Peyer's patch (tissue), 4 donors: Measurements from ENCODE around the gene CUL1.

ENCODE experiments used
- CTCF ChIP-seq, 6 experiments: fragments of 450-650 bp in 4 of 6; fragments of 200-600 bp in 2 of 6; sonication (generic) in 1 of 6; IDR thresholded peaks; one replicate each; pipeline ENCODE4 v1.5.1; 2017 to 2019; ENCODE audit warnings: antibody characterized with exemption in 6 of 6, mild to moderate bottlenecking in 3 of 6, moderate library complexity in 1 of 6
- POLR2A ChIP-seq, 2 donors: fragments of 450-650 bp; IDR thresholded peaks; one replicate each; pipeline ENCODE4 v1.5.1; 2017; ENCODE audit warnings: antibody characterized with exemption in 2 of 2, mild to moderate bottlenecking in 2 of 2, moderate library complexity in 2 of 2

GRCh38 chr7:148670374-148670773, 28.3 kb upstream of the CUL1 start:
- TF ChIP-seq CTCF (IDR thresholded peaks at IDR 0.05) = no peak
- TF ChIP-seq POLR2A (IDR thresholded peaks at IDR 0.05) = no peak
